SU-DHL-6 (cell line): ENCODE measurements around the gene FLOT2.

Source experiments
- H2AFZ ChIP-seq: fragments of 200-600 bp; sonication (generic); 2 replicates; pipeline ENCODE4 v1.6.1; 2014; ENCODE audit warnings: low read depth, mild to moderate bottlenecking, moderate library complexity, mixed read lengths, antibody characterized with exemption, low read length; ENCODE audit not compliant: severe bottlenecking
- H3F3A ChIP-seq: fragments of 200-600 bp; shearing (Covaris generic); 2 replicates; pipeline ENCODE4 v1.6.0; 2016; ENCODE audit warnings: antibody characterized with exemption, mild to moderate bottlenecking; ENCODE audit not compliant: insufficient read depth
- H3K27ac ChIP-seq: fragments of 200-600 bp; sonication (generic); 2 replicates; pipeline ENCODE4 v1.5.1; 2016; ENCODE audit warnings: low read depth, mild to moderate bottlenecking, low read length, moderate library complexity, mixed read lengths
- H3K27me3 ChIP-seq: fragments of 200-600 bp; sonication (generic), shearing (Covaris generic); 2 replicates; pipeline ENCODE4 v1.6.0; 2014; ENCODE audit warnings: mild to moderate bottlenecking, low read length
- H3K36me3 ChIP-seq: fragments of 200-600 bp; sonication (generic); 2 replicates; pipeline ENCODE4 v1.6.1; 2014; ENCODE audit warnings: mild to moderate bottlenecking, low read length, mixed read lengths
- H3K4me2 ChIP-seq: fragments of 300-600, 200-600 bp; shearing (Covaris generic), sonication (generic); 2 replicates; pipeline ENCODE4 v1.6.0; 2014; ENCODE audit warnings: low read length, low read depth, mild to moderate bottlenecking; ENCODE audit not compliant: poor library complexity, severe bottlenecking
- H3K4me3 ChIP-seq: fragments of 200-600 bp; sonication (generic); 2 replicates; pipeline ENCODE4 v1.5.1; 2014; ENCODE audit warnings: antibody characterized with exemption, low read length, mild to moderate bottlenecking, mixed read lengths; ENCODE audit not compliant: insufficient read depth, poor library complexity, severe bottlenecking
- H3K79me2 ChIP-seq: fragments of 200-600 bp; sonication (generic); 2 replicates; pipeline ENCODE4 v1.6.1; 2014; ENCODE audit warnings: mild to moderate bottlenecking, low read length, moderate library complexity; ENCODE audit not compliant: insufficient read depth
- H3K9ac ChIP-seq: fragments of 200-600 bp; sonication (generic); 2 replicates; pipeline ENCODE4 v1.7.0; 2014; ENCODE audit warnings: mild to moderate bottlenecking, low read length
- H3K9me2 ChIP-seq: fragments of 200-600 bp; sonication (generic); replicated peaks from 2 replicates; pipeline ENCODE4 v1.6.1; 2014; ENCODE audit warnings: low read length; ENCODE audit not compliant: insufficient read depth
- H3K9me3 ChIP-seq: fragments of 200-600 bp; sonication (generic); 2 replicates; pipeline ENCODE4 v1.6.1; 2014; ENCODE audit warnings: low read length, mixed read lengths; ENCODE audit not compliant: insufficient read depth
- H4K20me1 ChIP-seq: fragments of 200-600 bp; sonication (generic); 2 replicates; pipeline ENCODE4 v1.6.1; 2014; ENCODE audit warnings: low read depth, mild to moderate bottlenecking, antibody characterized with exemption, low read length, moderate library complexity, mixed read lengths
- EZH2phosphoT487 ChIP-seq: fragments of 200-600 bp; sonication (generic), shearing (Covaris generic); conservative IDR thresholded peaks from 2 replicates; pipeline ENCODE4 v1.6.1; 2018; ENCODE audit warnings: mild to moderate bottlenecking, antibody characterized with exemption, low read length, moderate library complexity, mixed read lengths
- TF ChIP-seq, protein P1 (sequence below): fragments of 200-600 bp; sonication (generic); IDR thresholded peaks from one replicate; pipeline ENCODE4 v1.5.1; 2017; ENCODE audit warnings: antibody characterized with exemption, mild to moderate bottlenecking, low read length, moderate library complexity; ENCODE audit not compliant: insufficient read depth, poor library complexity, severe bottlenecking

FLOT2 gene

DNA sequence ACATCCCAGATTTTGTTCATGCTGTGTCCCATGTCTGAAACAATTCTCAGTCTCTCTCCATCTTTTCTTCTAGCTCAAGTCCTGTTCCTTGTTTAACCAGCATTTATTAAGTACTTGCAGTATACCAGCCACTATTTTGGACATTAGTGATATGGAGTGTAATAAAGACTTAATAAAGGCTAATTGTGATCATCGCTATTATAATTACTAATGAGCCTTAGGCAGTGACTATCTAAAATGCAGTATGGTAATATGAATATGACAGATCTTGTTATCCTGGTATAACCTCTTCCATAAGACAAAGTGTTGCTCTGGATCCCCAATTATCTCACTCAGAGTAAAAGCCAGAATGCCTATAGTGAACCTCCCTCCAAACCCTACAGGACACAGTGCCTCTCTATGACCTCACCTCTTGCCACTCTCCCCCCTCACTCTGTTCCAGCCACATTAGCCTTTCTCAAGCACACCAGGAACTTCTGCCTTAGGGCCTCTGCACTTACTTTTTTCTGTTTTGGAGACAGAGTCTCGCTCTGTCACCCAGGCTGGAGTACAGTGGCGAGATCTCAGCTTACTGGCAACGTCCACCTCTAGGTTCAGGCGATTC, 1.8 kb upstream of the FLOT2 start:
- H3K9me2 ChIP-seq = no peaks in the 10 kb centered on the region
- H3K9ac ChIP-seq = no peak overlapping the region
- H2AFZ ChIP-seq = no peak overlapping the region
- TF ChIP-seq, protein P1, sequence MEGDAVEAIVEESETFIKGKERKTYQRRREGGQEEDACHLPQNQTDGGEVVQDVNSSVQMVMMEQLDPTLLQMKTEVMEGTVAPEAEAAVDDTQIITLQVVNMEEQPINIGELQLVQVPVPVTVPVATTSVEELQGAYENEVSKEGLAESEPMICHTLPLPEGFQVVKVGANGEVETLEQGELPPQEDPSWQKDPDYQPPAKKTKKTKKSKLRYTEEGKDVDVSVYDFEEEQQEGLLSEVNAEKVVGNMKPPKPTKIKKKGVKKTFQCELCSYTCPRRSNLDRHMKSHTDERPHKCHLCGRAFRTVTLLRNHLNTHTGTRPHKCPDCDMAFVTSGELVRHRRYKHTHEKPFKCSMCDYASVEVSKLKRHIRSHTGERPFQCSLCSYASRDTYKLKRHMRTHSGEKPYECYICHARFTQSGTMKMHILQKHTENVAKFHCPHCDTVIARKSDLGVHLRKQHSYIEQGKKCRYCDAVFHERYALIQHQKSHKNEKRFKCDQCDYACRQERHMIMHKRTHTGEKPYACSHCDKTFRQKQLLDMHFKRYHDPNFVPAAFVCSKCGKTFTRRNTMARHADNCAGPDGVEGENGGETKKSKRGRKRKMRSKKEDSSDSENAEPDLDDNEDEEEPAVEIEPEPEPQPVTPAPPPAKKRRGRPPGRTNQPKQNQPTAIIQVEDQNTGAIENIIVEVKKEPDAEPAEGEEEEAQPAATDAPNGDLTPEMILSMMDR = no peak
- TF ChIP-seq EZH2phosphoT487 = no peak
- no peak overlapping the region for H3K4me3 ChIP-seq
- H3K27ac ChIP-seq = 0 out of 2 replicates have a peak overlapping the region, but pooled peaks have one; percentile 8
- no peak overlapping the region for H3K4me2 ChIP-seq
- H3K36me3 ChIP-seq = no peaks in the 10 kb centered on the region
- H3F3A ChIP-seq = peaks cover 24% of the 10 kb centered on the region
- no peaks in the 10 kb centered on the region for H3K9me3 ChIP-seq
- no peaks in the 10 kb centered on the region for H4K20me1 ChIP-seq
- peaks cover 42% of the 10 kb centered on the region for H3K79me2 ChIP-seq
- no peaks in the 10 kb centered on the region for H3K27me3 ChIP-seq

DNA sequence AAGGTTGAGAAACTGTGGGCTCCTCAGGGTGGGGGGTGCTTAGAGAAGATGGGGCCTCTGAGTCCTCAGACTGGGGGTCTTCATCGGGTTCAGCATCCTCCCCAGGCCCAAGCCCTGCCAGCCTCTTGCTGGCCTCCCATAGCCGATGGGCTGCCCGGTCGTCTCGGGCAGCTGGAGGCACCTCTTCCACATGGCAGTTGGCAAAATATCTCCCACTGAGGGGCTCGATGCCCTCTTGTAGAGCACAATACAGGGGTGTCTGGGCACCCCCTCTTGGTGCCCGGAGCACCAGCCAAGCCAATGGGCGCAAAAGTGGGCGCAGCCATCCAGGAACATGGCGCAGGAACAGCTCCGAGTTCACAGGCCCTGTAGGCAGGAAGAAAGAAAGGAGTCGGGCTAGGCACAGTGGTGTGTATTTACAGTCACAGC, 1.0 kb upstream of the FLOT2 start:
- H3K27me3 ChIP-seq = no peaks in the 10 kb centered on the region
- no peak overlapping the region for H3K4me3 ChIP-seq
- H3K27ac ChIP-seq = no peak overlapping the region
- TF ChIP-seq EZH2phosphoT487 = no peak
- TF ChIP-seq, protein P1 = no peak
- H3K9me2 ChIP-seq = no peaks in the 10 kb centered on the region
- H3K79me2 ChIP-seq = peaks cover 42% of the 10 kb centered on the region
- H2AFZ ChIP-seq = no peak overlapping the region
- H3F3A ChIP-seq = peaks cover 27% of the 10 kb centered on the region
- no peak overlapping the region for H3K9ac ChIP-seq
- H3K36me3 ChIP-seq = no peaks in the 10 kb centered on the region
- no peaks in the 10 kb centered on the region for H4K20me1 ChIP-seq
- H3K9me3 ChIP-seq = no peaks in the 10 kb centered on the region
- H3K4me2 ChIP-seq = no peak overlapping the region

DNA sequence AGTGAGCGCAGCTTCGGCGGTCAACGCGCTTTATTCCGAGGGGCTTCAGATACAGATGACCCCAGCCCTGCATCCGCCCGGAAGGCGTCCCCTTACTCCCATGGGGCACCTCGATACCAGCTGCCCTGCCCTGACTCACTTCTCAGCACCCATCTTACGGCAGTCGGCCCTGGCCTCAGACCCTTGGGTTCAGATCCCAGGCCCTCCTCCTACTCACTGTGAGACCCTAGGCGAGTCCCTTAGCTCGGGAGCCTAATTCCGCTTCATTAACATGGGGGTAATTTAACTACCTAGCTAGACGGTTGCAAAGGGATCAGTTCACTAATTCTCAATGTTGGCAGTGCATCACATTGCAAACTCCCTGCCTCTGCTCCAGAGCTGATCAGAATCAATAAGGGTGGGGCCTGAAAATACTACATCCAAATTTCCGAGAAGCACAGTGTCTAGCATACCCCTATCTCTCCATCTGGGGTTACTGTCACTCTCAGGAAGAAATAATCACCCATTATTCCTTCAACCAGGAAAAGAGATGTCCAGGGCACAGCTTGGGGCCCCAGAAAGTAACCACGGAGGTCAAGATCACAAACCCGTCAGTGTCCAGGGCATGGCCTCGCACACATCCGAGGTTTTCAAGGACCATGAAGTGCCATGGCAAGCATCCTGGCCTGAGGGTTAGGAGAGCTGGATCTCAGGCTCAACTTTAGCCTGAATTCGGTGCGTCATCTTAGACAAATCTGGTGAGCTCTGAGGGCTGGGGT, 415 bp upstream of the FLOT2 start:
- peak overlapping the region; percentile 83 for H3K4me2 ChIP-seq
- H3K9me2 ChIP-seq = no peaks in the 10 kb centered on the region
- no peak for TF ChIP-seq EZH2phosphoT487
- TF ChIP-seq, protein P1 = no peak
- H4K20me1 ChIP-seq = no peaks in the 10 kb centered on the region
- H3K9ac ChIP-seq = peak overlapping the region; percentile 89
- H3K36me3 ChIP-seq = no peaks in the 10 kb centered on the region
- H3K27ac ChIP-seq = peak overlapping the region; percentile 74
- H2AFZ ChIP-seq = peak overlapping the region; percentile 52
- peaks cover 27% of the 10 kb centered on the region for H3F3A ChIP-seq
- peak overlapping the region; percentile 89 for H3K4me3 ChIP-seq
- H3K79me2 ChIP-seq = peaks cover 42% of the 10 kb centered on the region
- no peaks in the 10 kb centered on the region for H3K9me3 ChIP-seq
- no peaks in the 10 kb centered on the region for H3K27me3 ChIP-seq
